Occipital lobe (tissue), 2 donors: Measurements from ENCODE around the gene ODAM. TPM values are rescaled to one million over a fixed set of nuclear protein-coding genes. Genes with fewer than 3 reads are reported as not detected.
"Not testable (repeated sequence)": the region's sequence is repeated elsewhere in the genome, so short reads cannot be mapped to it uniquely, and the experiment has no call there.

ENCODE experiments used
- DNase-seq: peaks from one replicate; lab custom pipeline; 2025; lab: John Stamatoyannopoulos, UW
- total RNA-seq: library from RNA; depleted of rRNA; stranded (reverse); fragments of >200 nt; gene quantifications from one replicate; pipeline ENCODE4 v1.2.3, GENCODE V29; 2014

ODAM gene
- not detected for total RNA-seq

DNA sequence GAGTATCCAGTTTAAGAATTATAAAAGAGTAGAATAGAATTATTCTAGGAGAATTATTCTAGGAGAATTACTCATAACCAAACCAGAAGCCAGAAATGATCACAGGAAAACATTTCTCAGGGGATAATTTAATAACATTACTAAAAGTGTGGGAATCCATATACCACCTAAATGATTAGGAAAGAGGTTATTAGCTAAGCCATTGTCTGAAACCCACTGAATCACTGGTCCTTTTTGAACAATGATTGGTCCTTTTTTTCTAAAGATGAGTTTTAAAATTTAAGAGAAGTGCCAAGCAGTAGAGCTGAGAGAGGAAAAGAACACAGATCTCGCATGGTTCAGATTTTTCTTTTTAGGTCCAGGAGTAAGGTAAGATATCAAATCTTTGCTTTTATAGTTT is at the start of gene ODAM:
TSS of gene ODAM (plus strand) at position 301 of the 400 bp plus-strand sequence. CDS start 819 bp downstream, outside the sequence.
- no peak for DNase-seq

- no peak for DNase-seq
Measured at GRCh38 chr4:70151271-70151670, 44.3 kb upstream of the ODAM start.

DNA sequence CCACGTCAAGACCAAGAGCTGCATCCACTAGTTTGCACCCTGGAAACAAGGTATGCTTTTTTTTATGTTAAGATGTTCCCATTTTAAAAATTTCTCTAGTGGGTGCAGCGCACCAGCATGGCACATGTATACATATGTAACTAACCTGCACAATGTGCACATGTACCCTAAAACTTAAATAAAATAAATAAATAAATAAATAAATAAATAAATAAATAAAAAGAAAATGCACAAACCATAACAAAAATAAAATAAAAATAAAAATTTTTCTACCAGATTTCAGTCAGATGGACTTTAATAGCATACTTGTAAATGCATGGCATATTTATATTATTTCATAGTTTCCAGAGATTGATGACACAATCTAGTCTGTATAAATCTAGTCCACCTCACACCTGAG is 43.4 kb upstream of the ODAM start:
- no peak for DNase-seq

GRCh38 chr4:70153937-70154336 is 41.6 kb upstream of the ODAM start, which contains the start of gene PRR27:
TSS of gene PRR27 (plus strand) at chr4:70154237. CDS start at chr4:70154376, 139 bp downstream.
- no peak for DNase-seq

DNA sequence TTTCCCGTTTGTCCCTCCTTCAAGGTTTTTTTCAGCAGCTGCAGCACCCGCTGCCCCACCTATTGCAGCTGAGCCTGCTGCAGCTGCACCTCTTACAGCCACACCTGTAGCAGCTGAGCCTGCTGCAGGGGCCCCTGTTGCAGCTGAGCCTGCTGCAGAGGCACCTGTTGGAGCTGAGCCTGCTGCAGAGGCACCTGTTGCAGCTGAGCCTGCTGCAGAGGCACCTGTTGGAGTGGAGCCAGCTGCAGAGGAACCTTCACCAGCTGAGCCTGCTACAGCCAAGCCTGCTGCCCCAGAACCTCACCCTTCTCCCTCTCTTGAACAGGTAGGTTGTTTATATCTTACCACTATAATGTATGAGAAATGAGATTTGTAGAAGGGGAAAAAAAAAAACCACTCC is 36.9 kb upstream of the ODAM start:
- DNase-seq = no peak

DNA sequence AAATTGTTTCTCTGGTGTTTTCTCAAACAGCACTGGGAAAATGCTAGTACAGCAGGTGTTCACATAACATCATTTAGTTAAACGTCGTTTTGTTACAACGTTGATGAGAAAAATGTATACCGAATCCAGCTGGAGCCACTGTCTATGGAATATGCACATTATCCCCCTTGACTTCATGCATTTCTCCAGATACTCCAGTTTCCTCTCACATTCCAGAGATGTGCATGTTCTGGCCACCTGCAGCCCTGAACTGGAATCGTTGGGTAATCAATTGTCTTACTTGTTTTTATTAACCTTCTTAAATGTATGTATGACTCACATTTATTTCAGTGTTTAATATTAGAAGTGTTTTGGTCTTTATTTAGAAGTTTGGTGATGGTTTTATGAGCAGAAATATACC is 18.4 kb upstream of the ODAM start:
- no peak for DNase-seq

DNA sequence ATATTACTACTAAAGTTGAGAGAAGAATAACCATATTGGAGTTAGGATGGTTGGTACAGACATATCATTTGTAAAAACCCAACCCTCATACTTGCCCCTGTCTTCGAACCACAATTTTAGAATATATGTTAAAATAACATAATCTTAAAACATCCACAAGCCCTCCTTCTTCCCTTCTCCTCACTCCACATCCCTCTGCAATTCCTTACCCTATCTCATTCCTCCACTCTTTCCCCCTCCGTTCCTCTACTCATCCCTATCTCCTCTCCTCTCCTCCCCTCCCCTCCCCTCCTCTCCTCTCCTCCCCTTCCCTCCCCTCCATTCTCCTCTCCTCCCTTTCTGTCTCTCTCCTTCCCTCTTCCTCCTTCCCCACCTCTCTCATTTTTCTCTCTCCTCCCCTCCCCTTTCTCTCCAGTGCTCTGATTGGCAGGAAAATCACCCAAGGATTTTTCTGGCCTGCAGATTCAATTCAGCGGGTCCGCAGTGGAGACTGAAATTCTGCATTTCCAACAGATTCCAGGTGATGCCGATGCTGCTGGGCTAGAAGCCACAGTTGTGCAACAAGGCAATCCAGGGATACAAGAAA is 17.4 kb upstream of the ODAM start:
- no peak for DNase-seq

DNA sequence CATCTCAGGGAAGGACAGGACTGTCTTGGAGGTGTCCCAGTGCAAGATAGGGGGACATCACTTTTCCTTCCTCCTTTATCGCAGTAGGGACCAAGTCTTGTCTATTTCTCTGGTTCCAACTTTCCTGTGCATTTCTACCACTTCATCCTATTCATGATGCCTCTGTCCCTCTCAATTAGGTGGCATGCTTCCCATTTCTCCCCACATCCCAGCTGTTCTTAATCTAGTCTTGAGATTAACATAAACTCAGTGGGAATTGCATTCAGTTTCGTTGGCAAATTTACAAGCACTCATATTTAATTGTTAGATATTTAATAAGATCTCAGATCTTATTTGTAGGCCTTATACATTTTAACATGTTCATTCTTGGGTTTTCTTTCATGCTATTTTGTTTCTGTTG is 15.7 kb upstream of the ODAM start:
- DNase-seq = no peak

DNA sequence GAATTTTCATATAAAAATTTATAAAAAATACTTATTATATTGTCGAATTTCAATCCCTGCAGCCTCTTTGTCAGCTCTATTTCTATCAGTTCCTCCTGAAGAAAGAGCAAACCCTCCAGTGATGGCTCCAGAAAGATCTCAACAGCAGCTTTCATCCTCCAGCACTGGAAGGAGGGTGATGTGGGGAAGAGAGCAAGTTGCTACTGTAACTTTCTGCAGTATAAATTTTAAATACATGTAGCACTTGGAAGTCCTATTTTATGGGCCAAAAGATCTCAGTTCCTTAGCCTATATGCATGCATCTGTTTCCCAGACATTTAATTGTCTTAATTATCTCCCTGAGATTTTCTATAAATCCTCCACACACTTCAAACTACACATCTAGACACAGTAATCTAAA is 13.7 kb upstream of the ODAM start:
- no peak for DNase-seq

GRCh38 chr4:70182517-70183167 is 12.9 kb upstream of the ODAM start:
- DNase-seq = no peak

GRCh38 chr4:70183168-70183939 is 12.2 kb upstream of the ODAM start:
- DNase-seq = no peak

GRCh38 chr4:70183940-70184246 is 11.6 kb upstream of the ODAM start:
- DNase-seq = no peak

- DNase-seq = no peak
Measured at GRCh38 chr4:70187216-70187615, 8.3 kb upstream of the ODAM start.

- no peak for DNase-seq
Measured at GRCh38 chr4:70190579-70190978, 4.9 kb upstream of the ODAM start.

- DNase-seq = no peak
Measured at GRCh38 chr4:70191647-70192046, 3.9 kb upstream of the ODAM start.

DNA sequence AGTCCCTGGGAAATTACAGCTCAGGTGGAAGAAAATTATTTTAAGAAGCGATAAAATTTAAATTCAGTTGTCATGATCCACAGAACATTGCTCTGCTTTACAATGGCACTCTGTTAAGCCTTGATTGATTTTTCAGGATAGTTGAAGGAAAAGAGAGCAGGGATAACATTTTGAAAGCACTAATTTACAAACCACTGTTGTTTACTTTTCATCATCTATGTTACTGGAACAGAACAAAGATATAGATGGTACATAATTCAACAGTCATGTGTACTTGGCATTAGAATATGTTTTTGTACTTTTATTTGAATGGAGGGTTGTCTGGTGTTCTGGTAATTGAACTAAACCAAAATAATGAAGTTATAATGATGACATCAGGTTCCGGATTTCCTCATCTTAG is 2.6 kb upstream of the ODAM start:
- DNase-seq = no peak

DNA sequence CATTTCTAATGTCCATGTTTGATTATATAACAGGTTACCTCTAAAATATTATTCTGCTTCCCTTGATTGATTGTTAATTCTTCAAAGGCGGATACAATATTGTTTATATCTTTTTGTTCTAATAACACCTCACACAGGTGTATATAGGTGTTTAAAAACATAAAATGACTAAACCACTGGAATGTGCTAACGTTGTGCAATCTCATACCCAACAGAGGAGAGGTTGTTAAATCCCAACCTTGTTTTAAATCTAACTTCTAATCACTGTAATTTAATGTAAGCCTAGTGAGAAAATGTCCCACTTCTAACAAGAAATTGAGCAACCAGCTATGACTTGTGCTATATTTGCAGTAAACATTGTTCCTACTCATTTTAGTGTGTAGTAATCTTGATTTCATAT is 1.3 kb downstream of the ODAM start:
- no peak for DNase-seq

DNA sequence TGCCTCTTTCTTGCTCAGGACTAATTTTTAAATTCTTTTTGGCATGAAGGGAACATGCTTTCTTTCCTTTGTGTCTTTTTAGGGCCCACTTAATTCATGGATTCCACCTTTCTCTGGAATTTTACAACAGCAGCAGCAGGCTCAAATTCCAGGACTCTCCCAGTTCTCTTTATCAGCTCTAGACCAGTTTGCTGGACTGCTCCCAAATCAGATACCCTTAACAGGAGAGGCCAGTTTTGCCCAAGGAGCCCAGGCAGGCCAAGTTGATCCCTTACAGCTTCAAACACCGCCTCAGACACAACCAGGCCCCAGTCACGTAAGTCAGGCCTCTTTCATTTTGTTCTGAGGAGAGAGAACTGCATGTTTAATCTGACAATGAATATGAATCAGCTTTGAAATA is 2.3 kb downstream of the ODAM start:
- DNase-seq = no peak

GRCh38 chr4:70203601-70204000 is 8.1 kb downstream of the ODAM start:
- DNase-seq = no peak

DNA sequence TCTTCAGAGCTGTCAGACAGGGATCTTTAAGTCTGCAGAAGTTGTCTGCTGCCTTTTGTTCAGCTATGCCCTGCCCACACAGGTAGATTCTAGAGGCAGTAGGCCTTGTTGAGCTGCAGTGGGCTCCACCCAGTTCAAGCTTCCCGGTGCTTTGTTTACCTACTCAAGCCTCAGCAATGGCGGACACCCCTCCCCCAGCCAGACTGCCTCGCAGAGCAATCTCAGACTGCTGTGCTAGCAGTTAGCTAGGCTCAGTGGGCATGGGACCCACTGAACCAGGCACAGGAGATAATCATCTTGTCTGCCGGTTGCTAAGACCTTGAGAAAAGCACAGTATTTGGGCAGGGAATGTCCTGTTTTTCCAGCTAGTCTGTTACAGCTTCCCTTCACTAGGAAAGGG is 17.2 kb downstream of the ODAM start:
- DNase-seq = not testable (repeated sequence)

DNA sequence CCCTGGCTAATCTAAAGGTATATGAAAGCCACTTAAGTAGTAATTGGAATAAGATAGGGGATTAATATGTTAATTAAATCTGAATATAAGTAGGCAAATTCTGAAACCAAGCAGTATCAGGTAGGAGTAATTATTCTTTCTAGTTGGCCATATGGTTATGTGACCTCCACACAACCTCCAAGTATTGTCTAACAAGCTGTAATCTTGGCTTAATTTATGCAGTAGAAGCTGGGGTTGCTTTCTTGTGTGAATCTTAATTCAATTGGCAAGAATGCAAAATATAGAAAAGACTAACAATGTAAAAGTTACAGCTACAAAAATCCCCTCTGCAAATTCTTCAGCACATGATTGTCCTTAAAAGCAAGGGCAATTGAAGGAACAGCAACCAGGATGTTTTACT is 20.6 kb downstream of the ODAM start:
- DNase-seq = not testable (repeated sequence)

DNA sequence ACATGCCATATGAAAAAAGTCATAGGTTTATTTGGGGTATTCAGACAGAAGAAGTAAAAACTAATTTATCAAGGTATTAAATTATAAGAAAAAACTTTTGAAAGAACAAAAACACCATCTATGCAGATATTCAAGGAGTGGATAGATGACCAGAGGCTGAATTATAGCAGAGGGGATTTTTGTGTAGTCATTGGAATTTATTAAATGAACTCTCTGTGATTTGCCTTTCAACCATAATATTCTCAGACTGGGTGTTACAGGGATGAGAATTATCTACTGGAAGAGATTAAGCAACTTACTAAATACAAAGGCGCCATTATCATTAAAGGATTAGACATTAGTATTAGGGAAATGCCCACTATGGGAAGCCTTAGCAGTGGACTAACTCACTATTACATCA is 21.0 kb downstream of the ODAM start:
- DNase-seq = not testable (repeated sequence)

- DNase-seq = not testable (repeated sequence)
Measured at GRCh38 chr4:70221389-70221788, 25.9 kb downstream of the ODAM start.
